DOHH2 (cell line): ENCODE results near the gene PDLIM1.

Experiments
- EZH2phosphoT487 ChIP-seq: fragments of 200-600 bp; sonication (generic); IDR thresholded peaks from 2 replicates; pipeline ENCODE4 v1.6.1; 2017; ENCODE audit warnings: borderline replicate concordance, mild to moderate bottlenecking, antibody characterized with exemption, low read length, moderate library complexity, mixed read lengths
- TF ChIP-seq, protein P1 (sequence below): fragments of 200-600 bp; sonication (generic); IDR thresholded peaks from one replicate; pipeline ENCODE4 v1.5.1; 2014; ENCODE audit warnings: antibody characterized with exemption, mild to moderate bottlenecking, low read depth, low read length; ENCODE audit not compliant: poor library complexity, severe bottlenecking

GRCh38 chr10:95247200-95247880 lies 43.5 kb downstream of the PDLIM1 start:
- TF ChIP-seq, protein P1, sequence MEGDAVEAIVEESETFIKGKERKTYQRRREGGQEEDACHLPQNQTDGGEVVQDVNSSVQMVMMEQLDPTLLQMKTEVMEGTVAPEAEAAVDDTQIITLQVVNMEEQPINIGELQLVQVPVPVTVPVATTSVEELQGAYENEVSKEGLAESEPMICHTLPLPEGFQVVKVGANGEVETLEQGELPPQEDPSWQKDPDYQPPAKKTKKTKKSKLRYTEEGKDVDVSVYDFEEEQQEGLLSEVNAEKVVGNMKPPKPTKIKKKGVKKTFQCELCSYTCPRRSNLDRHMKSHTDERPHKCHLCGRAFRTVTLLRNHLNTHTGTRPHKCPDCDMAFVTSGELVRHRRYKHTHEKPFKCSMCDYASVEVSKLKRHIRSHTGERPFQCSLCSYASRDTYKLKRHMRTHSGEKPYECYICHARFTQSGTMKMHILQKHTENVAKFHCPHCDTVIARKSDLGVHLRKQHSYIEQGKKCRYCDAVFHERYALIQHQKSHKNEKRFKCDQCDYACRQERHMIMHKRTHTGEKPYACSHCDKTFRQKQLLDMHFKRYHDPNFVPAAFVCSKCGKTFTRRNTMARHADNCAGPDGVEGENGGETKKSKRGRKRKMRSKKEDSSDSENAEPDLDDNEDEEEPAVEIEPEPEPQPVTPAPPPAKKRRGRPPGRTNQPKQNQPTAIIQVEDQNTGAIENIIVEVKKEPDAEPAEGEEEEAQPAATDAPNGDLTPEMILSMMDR: no peak
- TF ChIP-seq EZH2phosphoT487: no peak
